PFSK-1 (cell line): Measurements from ENCODE around the gene PSMD2.

Source experiments
- POLR2AphosphoS5 ChIP-seq: IDR thresholded peaks from 2 replicates; pipeline ENCODE4 v1.6.1; 2012; ENCODE audit warnings: low read depth, mild to moderate bottlenecking, control low read depth, low read length, moderate library complexity
- SIN3A ChIP-seq: IDR thresholded peaks from 2 replicates; pipeline ENCODE4 v1.6.1; 2012; ENCODE audit warnings: mild to moderate bottlenecking, low read length, moderate library complexity, borderline replicate concordance; ENCODE audit not compliant: insufficient read depth
- TAF1 ChIP-seq: IDR thresholded peaks from 2 replicates; pipeline ENCODE4 v1.6.1; 2012; ENCODE audit warnings: low read length, control low read depth, borderline replicate concordance; ENCODE audit not compliant: insufficient read depth

- TF ChIP-seq SIN3A (no peak; the same call in 1 of the 2 replicates), TAF1 (no peak), POLR2AphosphoS5 (no peak)
Measured at GRCh38 chr3:184299488-184300377, 692 bp downstream of the PSMD2 start.
